ENCODE results near the gene PRM2.

Gene PRM2

GRCh38 chr16:11268921-11269375, 7.3 kb downstream of the PRM2 start, which contains the start of gene TNP2:
Gene TNP2 (minus strand): TSS chr16:11269325. CDS start chr16:11269262, 63 bp downstream.
- TF ChIP-seq CTCF (IDR thresholded peaks at IDR 0.05), result no peak

DNA sequence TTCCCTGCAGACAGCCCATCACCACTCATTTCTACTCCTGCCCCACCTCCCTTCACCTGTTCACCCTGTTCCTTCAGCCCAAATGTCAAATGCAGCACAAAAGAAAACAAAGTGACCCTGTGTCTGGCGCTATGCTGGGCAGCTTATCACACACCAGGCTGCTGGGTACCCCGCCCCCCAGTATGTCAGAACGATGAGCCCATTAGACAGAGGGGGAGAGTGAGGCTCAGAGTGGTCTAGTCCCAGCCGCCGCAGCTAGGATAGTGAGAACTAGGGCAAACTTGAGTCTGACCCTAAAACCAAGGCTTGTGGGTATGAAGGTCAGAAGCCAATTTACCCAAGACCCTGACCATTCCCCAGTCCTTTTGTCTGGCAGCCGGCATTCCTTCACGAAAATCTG, 11.2 kb downstream of the PRM2 start:
- no peak for TF ChIP-seq CTCF (IDR thresholded peaks at IDR 0.05)

GRCh38 chr16:11264155-11264832, 12.0 kb downstream of the PRM2 start:
- TF ChIP-seq CTCF (IDR thresholded peaks at IDR 0.05), result no peak

DNA sequence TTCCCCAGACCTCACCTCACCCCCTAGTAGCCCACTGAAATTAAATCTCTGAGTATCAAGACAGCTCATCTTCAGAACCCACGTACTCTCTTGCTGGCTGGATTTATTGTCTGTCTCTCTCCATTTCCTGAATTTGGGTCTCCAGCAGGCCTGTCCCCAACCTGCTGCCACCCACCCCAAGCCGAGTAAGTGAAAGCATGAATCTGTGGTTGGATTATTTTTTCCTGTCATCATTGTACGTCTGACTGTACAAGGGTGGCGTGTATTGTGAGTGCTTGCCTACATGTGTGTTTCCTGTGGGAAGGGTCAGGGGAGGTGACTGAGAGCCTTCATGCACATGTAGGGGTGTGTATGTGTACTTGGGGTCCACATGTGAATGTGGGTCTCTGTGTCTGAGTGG, 12.5 kb downstream of the PRM2 start:
- no peak for TF ChIP-seq CTCF (IDR thresholded peaks at IDR 0.05)

GRCh38 chr16:11262915-11263314, 13.4 kb downstream of the PRM2 start:
- TF ChIP-seq CTCF (IDR thresholded peaks at IDR 0.05), result no peak

GRCh38 chr16:11260596-11260966, 15.7 kb downstream of the PRM2 start:
- TF ChIP-seq CTCF (IDR thresholded peaks at IDR 0.05), result no peak

GRCh38 chr16:11259655-11260595, 16.4 kb downstream of the PRM2 start:
- no peak for TF ChIP-seq CTCF (IDR thresholded peaks at IDR 0.05)

Data from LNCAP (cell line).